ENCODE measurements around the gene MED7. TPM values are rescaled to one million over a fixed set of nuclear protein-coding genes. Genes with fewer than 3 reads are reported as not detected.

Gene MED7
- total and polyA plus RNA-seq, 4 donors: 4.1 to 9.2 (median 6.1) TPM

GRCh38 chr5:157137691-157138090, 5.0 kb downstream of the MED7 start:
- WGBS: 98% methylated on average over 6 of the region's 6 CpGs
- DNase-seq (ENCODE audit: low spot score): no peak
- TF ChIP-seq EGR1 (IDR thresholded peaks at IDR 0.05; ENCODE audit: low read depth in 2 of 2) (no peak), HNF4A (conservative IDR thresholded peaks at IDR 0.05) (no peak), RXRA (IDR thresholded peaks at IDR 0.05) (no peak), FOXA1 (IDR thresholded peaks at IDR 0.05) (no peak), TAF1 (conservative IDR thresholded peaks at IDR 0.05) (no peak), JUND (IDR thresholded peaks at IDR 0.05) (no peak), SP1 (IDR thresholded peaks at IDR 0.05) (no peak), HNF4G (IDR thresholded peaks at IDR 0.05) (no peak), RAD21 (IDR thresholded peaks at IDR 0.05) (no peak), GABPA (IDR thresholded peaks at IDR 0.05 in 1 of 2, conservative IDR thresholded peaks at IDR 0.05 in 1 of 2) (no peak), FOXA2 (IDR thresholded peaks at IDR 0.05) (no peak), NR2F2 (IDR thresholded peaks at IDR 0.05) (no peak), YY1 (IDR thresholded peaks at IDR 0.05) (no peak), ATF3 (IDR thresholded peaks at IDR 0.05) (no peak), REST (IDR thresholded peaks at IDR 0.05) (no peak), MAX (IDR thresholded peaks at IDR 0.05) (no peak)
- Histone ChIP-seq H3K9me3 (ENCODE audit: control insufficient read depth in 4 of 4, low read length in 3 of 4) (no peaks in the 10 kb centered on the region), H3K9ac (ENCODE audit: low read depth in 1 of 2, low read length in 2 of 2) (no peak overlapping the region), H3K27me3 (ENCODE audit: control insufficient read depth in 4 of 4, insufficient read depth in 4 of 4, low read length in 3 of 4) (no peaks in the 10 kb centered on the region), H3K4me3 (ENCODE audit: low read depth in 1 of 3, low read length in 3 of 3) (no peak overlapping the region), H3K36me3 (ENCODE audit: control insufficient read depth in 4 of 4, insufficient read depth in 3 of 4, low read depth in 1 of 4, low read length in 3 of 4) (peaks cover 0 to 16% (median 8%) of the 10 kb centered on the region in 4 donors), H3K27ac (ENCODE audit: low read depth in 1 of 2, low read length in 2 of 2) (no peak overlapping the region), H3K4me1 (ENCODE audit: control insufficient read depth in 4 of 4, insufficient read depth in 4 of 4, low read length in 3 of 4) (peaks cover 4 to 9% (median 5%) of the 10 kb centered on the region in 4 donors)

GRCh38 chr5:157132281-157132612, 10.4 kb downstream of the MED7 start:
- H3K4me1 ChIP-seq (ENCODE audit: control insufficient read depth in 4 of 4, insufficient read depth in 4 of 4, low read length in 3 of 4): no peaks in the 10 kb centered on the region
- WGBS: 22% methylated on average over 1 of the region's 1 CpG
- H3K36me3 ChIP-seq (ENCODE audit: control insufficient read depth in 4 of 4, insufficient read depth in 3 of 4, low read depth in 1 of 4, low read length in 3 of 4): peaks cover 0 to under 1% (median 0%) of the 10 kb centered on the region in 4 donors
- H3K4me3 ChIP-seq (ENCODE audit: low read depth in 1 of 3, low read length in 3 of 3): no peak overlapping the region
- H3K27me3 ChIP-seq (ENCODE audit: control insufficient read depth in 4 of 4, insufficient read depth in 4 of 4, low read length in 3 of 4): no peaks in the 10 kb centered on the region
- no peak for TF ChIP-seq RAD21 (IDR thresholded peaks at IDR 0.05)
- no peak for TF ChIP-seq HNF4A (conservative IDR thresholded peaks at IDR 0.05)
- no peak for TF ChIP-seq NR2F2 (IDR thresholded peaks at IDR 0.05)
- TF ChIP-seq YY1 (IDR thresholded peaks at IDR 0.05): no peak
- no peak for TF ChIP-seq FOXA1 (IDR thresholded peaks at IDR 0.05)
- no peak for TF ChIP-seq MAX (IDR thresholded peaks at IDR 0.05)
- no peak for TF ChIP-seq RXRA (IDR thresholded peaks at IDR 0.05)
- TF ChIP-seq JUND (IDR thresholded peaks at IDR 0.05): no peak
- no peak for TF ChIP-seq TAF1 (conservative IDR thresholded peaks at IDR 0.05)
- no peak for TF ChIP-seq FOXA2 (IDR thresholded peaks at IDR 0.05)
- DNase-seq (ENCODE audit: low spot score): no peak
- H3K9me3 ChIP-seq (ENCODE audit: control insufficient read depth in 4 of 4, low read length in 3 of 4): no peaks in the 10 kb centered on the region
- H3K9ac ChIP-seq (ENCODE audit: low read depth in 1 of 2, low read length in 2 of 2): no peak overlapping the region
- H3K27ac ChIP-seq (ENCODE audit: low read depth in 1 of 2, low read length in 2 of 2): no peak overlapping the region
